Lower leg skin (tissue), 4 donors: ENCODE measurements around the gene ARMH1. TPM values are rescaled to one million over a fixed set of nuclear protein-coding genes. Genes with fewer than 3 reads are reported as not detected.

Experiments used
- DNase-seq, 2 donors: peaks; one replicate each; pipeline ENCODE4 v3.0.0-alpha.2; 2019; ENCODE audit warnings: low spot score in 2 of 2
- H3K4me3 ChIP-seq: fragments of 200-600 bp; sonication (generic); 2 replicates; pipeline ENCODE4 v1.5.1; 2017; ENCODE audit warnings: mild to moderate bottlenecking, low read depth; ENCODE audit not compliant: poor library complexity, severe bottlenecking
- POLR2A ChIP-seq, 2 donors: fragments of 450-650 bp; IDR thresholded peaks; one replicate each; pipeline ENCODE4 v1.6.1; 2016 to 2017; ENCODE audit warnings: antibody characterized with exemption in 2 of 2, mild to moderate bottlenecking in 1 of 2, moderate library complexity in 1 of 2
- WGBS, 2 donors: methylation state at CpG; one replicate each; pipeline ENCODE4 v1.1.5; 2018; 5-methylcytosine and 5-hydroxymethylcytosine counted together
- intact Hi-C: fragments of 100-400 bp; cut with DNase I; formaldehyde crosslinking; loops from one replicate; pipeline ENCODE4 v1.15.0; 2023; ENCODE audit warnings: low total_unique reads
- total RNA-seq, 4 donors: library from RNA; depleted of rRNA; stranded (reverse); fragments of >200 nt; gene quantifications; one replicate each; pipeline ENCODE4 v1.1.0, GENCODE V29; 2016
- TF ChIP-seq, protein P1 (sequence below), 3 donors: fragments of 450-650 bp; IDR thresholded peaks; one replicate each; pipeline ENCODE4 v1.5.1; 2016; ENCODE audit warnings: antibody characterized with exemption in 3 of 3, mild to moderate bottlenecking in 3 of 3, moderate library complexity in 2 of 3

ARMH1 gene
- total RNA-seq, 4 donors from 2014 or later, result 2.7 TPM; not detected in 3

DNA sequence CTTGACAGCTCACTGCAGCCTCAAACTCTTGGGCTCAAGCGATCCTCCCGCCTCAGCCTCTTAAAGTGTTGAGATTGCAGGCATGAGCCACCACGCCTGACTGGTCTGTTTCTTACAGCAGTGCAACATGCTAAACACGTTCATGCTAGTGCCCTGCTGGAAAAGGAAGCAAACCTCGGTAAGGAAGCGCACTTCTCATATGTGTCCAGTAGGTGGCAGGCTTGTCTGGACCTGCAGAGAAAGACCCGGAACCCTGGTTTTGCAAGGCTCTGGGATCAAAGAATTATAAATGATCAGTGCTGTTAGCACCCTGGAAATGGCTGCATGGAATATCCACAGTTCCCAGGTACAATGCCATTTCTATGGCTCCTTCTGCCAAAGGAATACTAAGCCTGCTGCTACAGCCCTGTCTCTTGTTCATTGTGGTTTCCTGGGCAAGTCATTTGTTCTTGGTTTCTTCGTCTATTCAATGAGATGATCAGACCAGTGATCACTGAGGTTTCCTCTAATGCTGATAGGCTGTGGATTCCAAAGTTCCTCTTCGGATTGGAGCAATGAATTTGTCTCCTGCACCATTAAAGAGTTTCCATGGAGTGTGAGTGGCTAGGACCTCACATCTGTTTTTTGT, 40.5 kb downstream of the ARMH1 start:
- WGBS, 2 donors, result 9 to 12% methylated on average over 9 of the region's 9 CpGs
- DNase-seq, result peak in 1 of 2 donors; percentile 63
- intact Hi-C loops, result no loop called here

DNA sequence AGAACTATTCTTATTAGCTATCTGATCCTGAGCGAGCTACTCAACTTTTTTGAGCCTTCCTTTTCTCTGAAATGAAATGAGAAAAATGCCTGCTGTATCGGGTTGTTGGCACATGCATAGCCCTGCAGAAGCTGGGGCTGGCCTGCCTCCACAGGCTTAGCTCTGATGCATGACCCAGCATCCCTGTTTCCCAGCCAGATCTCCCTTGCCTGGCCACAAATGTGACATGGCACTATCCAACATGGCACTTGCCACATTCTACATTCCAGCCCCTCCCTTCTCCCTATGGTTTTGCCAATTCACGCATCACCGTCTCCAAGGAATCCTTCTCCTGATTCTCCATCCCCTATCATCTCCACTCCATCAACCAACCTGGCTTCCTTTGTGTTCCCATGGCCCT, 42.6 kb downstream of the ARMH1 start:
- H3K4me3 ChIP-seq, result no peak overlapping the region
- TF ChIP-seq, protein P1, sequence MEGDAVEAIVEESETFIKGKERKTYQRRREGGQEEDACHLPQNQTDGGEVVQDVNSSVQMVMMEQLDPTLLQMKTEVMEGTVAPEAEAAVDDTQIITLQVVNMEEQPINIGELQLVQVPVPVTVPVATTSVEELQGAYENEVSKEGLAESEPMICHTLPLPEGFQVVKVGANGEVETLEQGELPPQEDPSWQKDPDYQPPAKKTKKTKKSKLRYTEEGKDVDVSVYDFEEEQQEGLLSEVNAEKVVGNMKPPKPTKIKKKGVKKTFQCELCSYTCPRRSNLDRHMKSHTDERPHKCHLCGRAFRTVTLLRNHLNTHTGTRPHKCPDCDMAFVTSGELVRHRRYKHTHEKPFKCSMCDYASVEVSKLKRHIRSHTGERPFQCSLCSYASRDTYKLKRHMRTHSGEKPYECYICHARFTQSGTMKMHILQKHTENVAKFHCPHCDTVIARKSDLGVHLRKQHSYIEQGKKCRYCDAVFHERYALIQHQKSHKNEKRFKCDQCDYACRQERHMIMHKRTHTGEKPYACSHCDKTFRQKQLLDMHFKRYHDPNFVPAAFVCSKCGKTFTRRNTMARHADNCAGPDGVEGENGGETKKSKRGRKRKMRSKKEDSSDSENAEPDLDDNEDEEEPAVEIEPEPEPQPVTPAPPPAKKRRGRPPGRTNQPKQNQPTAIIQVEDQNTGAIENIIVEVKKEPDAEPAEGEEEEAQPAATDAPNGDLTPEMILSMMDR (IDR thresholded peaks at IDR 0.05), result no peak
- TF ChIP-seq POLR2A (IDR thresholded peaks at IDR 0.05), result no peak
- WGBS, 2 donors, result 65 to 68% methylated on average over 4 of the region's 4 CpGs
- DNase-seq, result no peak
- intact Hi-C loops, result no loop called here

More for the DNA sequence above, 40.5 kb downstream of the ARMH1 start:
- TF ChIP-seq POLR2A (IDR thresholded peaks at IDR 0.05), result no peak
- TF ChIP-seq, protein P1 (IDR thresholded peaks at IDR 0.05), result peak in 1 of 3 donors; percentile 51
- H3K4me3 ChIP-seq, result no peak overlapping the region

DNA sequence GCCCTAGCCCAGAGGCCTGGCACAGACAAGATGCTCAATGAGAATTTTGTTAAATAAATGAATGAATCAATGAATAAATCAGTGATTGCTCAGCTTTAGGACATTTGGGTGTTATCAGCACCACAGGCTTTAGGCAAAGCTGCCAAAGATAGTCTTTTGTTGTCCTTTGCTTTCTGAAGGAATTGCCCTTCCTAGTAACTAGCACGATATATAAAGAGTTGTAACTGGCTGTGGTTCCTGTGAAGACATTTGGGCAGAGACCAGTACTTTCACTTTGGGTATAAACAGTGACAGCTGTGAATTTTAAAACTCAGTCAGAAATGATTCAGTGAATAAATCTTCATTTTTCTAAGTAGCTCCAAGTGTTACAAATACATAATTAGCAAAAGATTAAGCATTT, 43.1 kb downstream of the ARMH1 start:
- 43 to 46% methylated on average over 1 of the region's 1 CpG for WGBS, 2 donors
- intact Hi-C loops, result no loop called here
- TF ChIP-seq, protein P1 (IDR thresholded peaks at IDR 0.05), result no peak
- no peak for TF ChIP-seq POLR2A (IDR thresholded peaks at IDR 0.05)
- H3K4me3 ChIP-seq, result no peak overlapping the region
- DNase-seq, result no peak

DNA sequence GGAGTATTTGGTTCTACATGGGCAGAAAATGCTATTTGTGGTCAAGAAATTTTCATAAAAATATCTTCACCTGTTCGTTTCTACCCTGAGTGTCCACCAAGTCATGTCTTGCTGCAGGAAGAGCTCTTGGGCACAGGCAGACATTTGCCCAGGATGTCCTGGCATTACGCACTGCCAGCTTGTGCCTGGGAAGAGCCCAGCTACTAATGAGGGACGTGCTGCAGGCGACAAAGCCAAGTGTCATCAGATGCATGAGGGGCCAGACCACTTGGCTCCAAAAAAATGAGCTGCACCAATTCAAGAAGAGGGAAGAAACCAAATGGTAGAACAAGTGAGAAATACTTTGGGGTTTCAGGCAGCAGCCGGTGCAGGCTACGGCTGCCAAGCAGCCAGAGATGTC, 43.6 kb downstream of the ARMH1 start:
- no peak overlapping the region for H3K4me3 ChIP-seq
- no peak for TF ChIP-seq POLR2A (IDR thresholded peaks at IDR 0.05)
- TF ChIP-seq, protein P1 (IDR thresholded peaks at IDR 0.05), result no peak
- intact Hi-C loops, result no loop called here
- 68 to 79% methylated on average over 6 of the region's 6 CpGs for WGBS, 2 donors
- DNase-seq, result no peak

DNA sequence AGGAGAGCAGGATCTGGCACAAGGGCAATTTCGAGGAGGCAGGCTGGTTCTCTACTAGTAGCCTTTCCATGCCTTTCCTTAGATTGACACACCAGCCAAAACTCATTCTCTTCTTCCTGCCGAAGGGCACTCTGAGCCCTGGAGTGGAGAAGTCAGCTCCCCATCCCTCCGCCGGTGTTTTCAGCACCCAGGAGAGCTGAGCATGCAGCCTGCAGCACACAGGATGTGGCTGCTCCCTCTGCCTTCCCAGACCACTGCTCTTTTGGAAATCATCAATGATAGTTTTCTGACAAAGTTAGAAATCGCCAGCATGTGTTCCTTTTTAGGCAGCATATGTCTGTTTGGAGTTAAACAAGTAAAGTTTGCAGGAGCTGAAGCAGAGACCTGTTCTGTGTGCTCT, 44.8 kb downstream of the ARMH1 start:
- 46 to 55% methylated on average over 5 of the region's 5 CpGs for WGBS, 2 donors
- DNase-seq, result no peak
- H3K4me3 ChIP-seq, result no peak overlapping the region
- no peak for TF ChIP-seq POLR2A (IDR thresholded peaks at IDR 0.05)
- TF ChIP-seq, protein P1 (IDR thresholded peaks at IDR 0.05), result no peak
- intact Hi-C loops, result no loop called here

DNA sequence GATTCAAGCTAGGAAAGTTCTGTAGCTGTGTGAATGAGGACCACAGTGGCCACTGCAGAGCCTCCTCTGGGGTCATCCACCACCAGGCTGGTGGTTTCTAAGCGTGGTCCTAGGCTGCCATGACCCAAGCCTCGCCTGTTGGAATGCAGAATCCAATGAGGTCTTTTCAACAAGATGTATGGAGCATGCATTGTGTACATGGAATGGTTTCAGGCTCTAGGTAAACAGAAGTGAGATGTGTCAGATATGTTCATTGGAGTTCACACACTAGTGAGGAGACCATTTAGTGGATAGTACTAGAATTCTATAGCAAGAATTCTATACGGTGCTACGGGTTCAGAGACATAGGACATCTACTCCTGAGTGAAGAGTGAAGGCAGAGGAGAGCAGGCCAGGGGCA, 45.8 kb downstream of the ARMH1 start:
- no peak for DNase-seq
- H3K4me3 ChIP-seq, result no peak overlapping the region
- intact Hi-C loops, result no loop called here
- TF ChIP-seq, protein P1 (IDR thresholded peaks at IDR 0.05), result no peak
- no peak for TF ChIP-seq POLR2A (IDR thresholded peaks at IDR 0.05)
- 82 to 89% methylated on average over 4 of the region's 4 CpGs for WGBS, 2 donors
